ENCODE measurements around the gene TSC2. TPM values are rescaled to one million over a fixed set of nuclear protein-coding genes. Genes with fewer than 3 reads are reported as not detected.

TSC2 gene
- total and polyA plus RNA-seq, 12 donors, result 18.6 to 333 (median 92.6) TPM

DNA sequence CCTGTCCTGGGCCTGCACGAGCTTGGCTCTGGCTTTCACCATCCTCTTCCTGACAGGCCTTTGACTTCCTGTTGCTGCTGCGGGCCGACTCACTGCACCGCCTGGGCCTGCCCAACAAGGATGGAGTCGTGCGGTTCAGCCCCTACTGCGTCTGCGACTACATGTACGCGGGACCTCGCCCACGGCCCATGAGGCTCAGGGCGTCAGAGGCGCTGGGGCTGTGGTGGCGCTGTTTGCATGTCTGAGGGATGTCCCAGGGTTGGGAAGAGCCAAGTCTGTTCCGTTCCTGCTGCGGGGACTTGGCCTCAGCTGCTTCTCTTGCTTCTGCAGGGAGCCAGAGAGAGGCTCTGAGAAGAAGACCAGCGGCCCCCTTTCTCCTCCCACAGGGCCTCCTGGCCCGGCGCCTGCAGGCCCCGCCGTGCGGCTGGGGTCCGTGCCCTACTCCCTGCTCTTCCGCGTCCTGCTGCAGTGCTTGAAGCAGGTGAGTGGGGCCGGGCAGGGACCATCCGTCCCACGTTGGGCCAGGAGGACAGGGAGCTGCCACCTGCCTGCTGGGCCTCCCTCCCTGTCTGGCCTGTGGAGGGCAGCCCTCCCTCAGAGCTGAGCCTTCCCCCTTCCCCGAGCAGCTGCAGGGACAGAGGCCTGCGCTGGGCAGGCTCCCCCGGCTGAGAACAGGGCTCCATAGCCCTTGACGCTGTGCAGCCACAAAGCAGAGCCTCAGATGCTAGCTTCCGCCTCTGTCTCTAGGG, 23.8 kb downstream of the TSC2 start:
- peaks cover 0 to 67% of the 10 kb centered on the region in 2 donors for H3K36me3 ChIP-seq (replicated peaks in 1 of 2)

DNA sequence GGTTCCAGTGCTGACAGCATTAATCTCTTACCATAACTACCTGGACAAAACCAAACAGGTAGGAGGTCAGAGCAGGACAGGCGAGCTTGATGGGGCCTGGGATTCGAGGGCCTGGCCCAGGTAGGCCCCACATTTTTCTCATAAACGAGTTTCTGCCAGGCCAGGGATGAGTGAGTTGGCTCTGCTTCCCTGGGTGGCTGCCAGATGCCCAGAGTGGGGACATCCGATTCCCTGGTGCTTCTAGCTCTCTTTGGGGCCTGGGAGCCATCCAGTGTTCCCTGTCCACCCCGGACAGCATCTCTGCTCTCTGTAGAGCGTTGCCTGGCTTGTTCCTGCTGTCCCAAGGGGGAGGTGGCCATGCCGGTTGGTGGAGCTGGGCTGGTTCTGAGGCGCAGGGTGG, 25.1 kb downstream of the TSC2 start:
- Histone ChIP-seq H3K36me3 (replicated peaks in 1 of 2) (peaks cover 0 to 74% of the 10 kb centered on the region in 2 donors), H3K4me1 (replicated peaks in 1 of 2) (no peaks in the 10 kb centered on the region), H3K27me3 (no peaks in the 10 kb centered on the region), H3K4me3 (no peak overlapping the region), H3K9me3 (replicated peaks in 1 of 3) (no peaks in the 10 kb centered on the region), H3K27ac (no peak overlapping the region)
- intact Hi-C loops (cut with DNase I), result no loop called here
- 85 to 89% (median 86%) methylated on average over 8 of the region's 8 CpGs for WGBS, 4 donors
- no peak for DNase-seq
- no peak for TF ChIP-seq CTCF (IDR thresholded peaks at IDR 0.05)
- no peak for TF ChIP-seq POLR2A (IDR thresholded peaks at IDR 0.05)

More for the DNA sequence above, 23.8 kb downstream of the TSC2 start:
- no peaks in the 10 kb centered on the region for H3K27me3 ChIP-seq
- no peak overlapping the region for H3K4me3 ChIP-seq
- intact Hi-C loops (cut with DNase I), result no loop called here
- no peaks in the 10 kb centered on the region for H3K9me3 ChIP-seq (replicated peaks in 1 of 3)
- no peak for DNase-seq
- TF ChIP-seq POLR2A (IDR thresholded peaks at IDR 0.05) (no peak), CTCF (IDR thresholded peaks at IDR 0.05) (no peak)
- WGBS, 4 donors, result 86 to 95% (median 88%) methylated on average over 4 to 34 of the region's 34 CpGs
- H3K27ac ChIP-seq, result no peak overlapping the region
- no peaks in the 10 kb centered on the region for H3K4me1 ChIP-seq (replicated peaks in 1 of 2)

DNA sequence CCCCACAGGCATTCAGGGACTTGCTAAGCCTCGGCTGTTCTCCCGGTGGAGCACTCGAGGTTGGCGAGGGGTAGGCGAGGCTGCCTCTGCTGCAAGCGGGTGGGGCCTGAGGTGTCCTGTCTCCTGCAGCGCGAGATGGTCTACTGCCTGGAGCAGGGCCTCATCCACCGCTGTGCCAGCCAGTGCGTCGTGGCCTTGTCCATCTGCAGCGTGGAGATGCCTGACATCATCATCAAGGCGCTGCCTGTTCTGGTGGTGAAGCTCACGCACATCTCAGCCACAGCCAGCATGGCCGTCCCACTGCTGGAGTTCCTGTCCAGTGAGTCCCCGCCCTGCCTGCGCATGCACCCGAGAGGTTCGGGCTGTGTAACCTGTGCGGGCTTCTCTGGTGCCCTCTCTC, 26.3 kb downstream of the TSC2 start:
- Histone ChIP-seq H3K4me1 (replicated peaks in 1 of 2) (no peaks in the 10 kb centered on the region), H3K27ac (no peak overlapping the region), H3K27me3 (no peaks in the 10 kb centered on the region), H3K4me3 (no peak overlapping the region), H3K9me3 (replicated peaks in 1 of 3) (no peaks in the 10 kb centered on the region), H3K36me3 (replicated peaks in 1 of 2) (peaks cover 0 to 77% of the 10 kb centered on the region in 2 donors)
- WGBS, 4 donors, result 92 to 94% (median 94%) methylated on average over 14 to 20 of the region's 20 CpGs
- intact Hi-C loops (cut with DNase I), result no loop called here
- no peak for TF ChIP-seq POLR2A (IDR thresholded peaks at IDR 0.05)
- TF ChIP-seq CTCF (IDR thresholded peaks at IDR 0.05), result no peak
- no peak for DNase-seq

GRCh38 chr16:2075631-2076030, 27.8 kb downstream of the TSC2 start:
- H3K4me1 ChIP-seq (replicated peaks in 1 of 2), result no peaks in the 10 kb centered on the region
- H3K36me3 ChIP-seq (replicated peaks in 1 of 2), result peaks cover 0 to 80% of the 10 kb centered on the region in 2 donors
- 89 to 94% (median 93%) methylated on average over 16 to 24 of the region's 24 CpGs for WGBS, 4 donors
- H3K27ac ChIP-seq, result peak overlapping the region in 1 of 5 donors; percentile 54
- TF ChIP-seq CTCF (IDR thresholded peaks at IDR 0.05) (no peak), POLR2A (IDR thresholded peaks at IDR 0.05) (no peak)
- no peak overlapping the region for H3K4me3 ChIP-seq
- no peaks in the 10 kb centered on the region for H3K27me3 ChIP-seq
- intact Hi-C loops (cut with DNase I), result no loop called here
- no peaks in the 10 kb centered on the region for H3K9me3 ChIP-seq (replicated peaks in 1 of 3)
- DNase-seq, result no peak
